ENCODE measurements around the gene CLDN11.

DNA sequence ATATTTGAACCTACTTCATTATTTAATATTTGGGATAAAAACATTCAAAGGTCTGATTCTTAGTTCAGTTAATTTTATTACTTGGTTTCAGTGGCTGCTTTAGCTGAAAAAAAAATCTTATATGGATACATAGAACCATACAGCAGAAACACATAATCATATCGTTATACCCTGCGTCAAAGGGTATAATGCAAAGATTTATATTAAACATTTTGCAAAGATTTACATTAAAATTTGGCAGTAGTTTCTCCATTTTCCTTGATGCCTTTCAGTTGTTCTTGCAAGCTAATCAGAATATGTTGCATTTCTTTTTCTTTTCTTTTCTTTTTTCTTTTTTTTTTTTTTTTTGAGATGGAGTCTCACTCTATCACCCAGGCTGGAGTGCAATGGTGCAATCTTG, 31.4 kb downstream of the CLDN11 start:
- TF ChIP-seq ZNF561 (tag by site-specific recombination; IDR thresholded peaks at IDR 0.05; ENCODE audit: borderline replicate concordance): no peak
- TF ChIP-seq ZNF169 (tag by site-specific recombination; IDR thresholded peaks at IDR 0.05): no peak
- TF ChIP-seq, protein P1, sequence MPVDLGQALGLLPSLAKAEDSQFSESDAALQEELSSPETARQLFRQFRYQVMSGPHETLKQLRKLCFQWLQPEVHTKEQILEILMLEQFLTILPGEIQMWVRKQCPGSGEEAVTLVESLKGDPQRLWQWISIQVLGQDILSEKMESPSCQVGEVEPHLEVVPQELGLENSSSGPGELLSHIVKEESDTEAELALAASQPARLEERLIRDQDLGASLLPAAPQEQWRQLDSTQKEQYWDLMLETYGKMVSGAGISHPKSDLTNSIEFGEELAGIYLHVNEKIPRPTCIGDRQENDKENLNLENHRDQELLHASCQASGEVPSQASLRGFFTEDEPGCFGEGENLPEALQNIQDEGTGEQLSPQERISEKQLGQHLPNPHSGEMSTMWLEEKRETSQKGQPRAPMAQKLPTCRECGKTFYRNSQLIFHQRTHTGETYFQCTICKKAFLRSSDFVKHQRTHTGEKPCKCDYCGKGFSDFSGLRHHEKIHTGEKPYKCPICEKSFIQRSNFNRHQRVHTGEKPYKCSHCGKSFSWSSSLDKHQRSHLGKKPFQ (tag by site-specific recombination; IDR thresholded peaks at IDR 0.05): no peak
- no peak for TF ChIP-seq ZNF48 (tag by site-specific recombination; IDR thresholded peaks at IDR 0.05)
- TF ChIP-seq, protein P2, sequence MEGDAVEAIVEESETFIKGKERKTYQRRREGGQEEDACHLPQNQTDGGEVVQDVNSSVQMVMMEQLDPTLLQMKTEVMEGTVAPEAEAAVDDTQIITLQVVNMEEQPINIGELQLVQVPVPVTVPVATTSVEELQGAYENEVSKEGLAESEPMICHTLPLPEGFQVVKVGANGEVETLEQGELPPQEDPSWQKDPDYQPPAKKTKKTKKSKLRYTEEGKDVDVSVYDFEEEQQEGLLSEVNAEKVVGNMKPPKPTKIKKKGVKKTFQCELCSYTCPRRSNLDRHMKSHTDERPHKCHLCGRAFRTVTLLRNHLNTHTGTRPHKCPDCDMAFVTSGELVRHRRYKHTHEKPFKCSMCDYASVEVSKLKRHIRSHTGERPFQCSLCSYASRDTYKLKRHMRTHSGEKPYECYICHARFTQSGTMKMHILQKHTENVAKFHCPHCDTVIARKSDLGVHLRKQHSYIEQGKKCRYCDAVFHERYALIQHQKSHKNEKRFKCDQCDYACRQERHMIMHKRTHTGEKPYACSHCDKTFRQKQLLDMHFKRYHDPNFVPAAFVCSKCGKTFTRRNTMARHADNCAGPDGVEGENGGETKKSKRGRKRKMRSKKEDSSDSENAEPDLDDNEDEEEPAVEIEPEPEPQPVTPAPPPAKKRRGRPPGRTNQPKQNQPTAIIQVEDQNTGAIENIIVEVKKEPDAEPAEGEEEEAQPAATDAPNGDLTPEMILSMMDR (tag by site-specific recombination; IDR thresholded peaks at IDR 0.05): no peak
- no peak for TF ChIP-seq KLF16 (tag by site-specific recombination; IDR thresholded peaks at IDR 0.05)

All from HEK293 (cell line).